NCI-H2107 (cell line): Measurements from ENCODE around the gene ZBTB9.

ENCODE experiments used
- DNase-seq: peaks from one replicate; lab custom pipeline; 2025; lab: John Stamatoyannopoulos, UW

The ZBTB9 gene

DNA sequence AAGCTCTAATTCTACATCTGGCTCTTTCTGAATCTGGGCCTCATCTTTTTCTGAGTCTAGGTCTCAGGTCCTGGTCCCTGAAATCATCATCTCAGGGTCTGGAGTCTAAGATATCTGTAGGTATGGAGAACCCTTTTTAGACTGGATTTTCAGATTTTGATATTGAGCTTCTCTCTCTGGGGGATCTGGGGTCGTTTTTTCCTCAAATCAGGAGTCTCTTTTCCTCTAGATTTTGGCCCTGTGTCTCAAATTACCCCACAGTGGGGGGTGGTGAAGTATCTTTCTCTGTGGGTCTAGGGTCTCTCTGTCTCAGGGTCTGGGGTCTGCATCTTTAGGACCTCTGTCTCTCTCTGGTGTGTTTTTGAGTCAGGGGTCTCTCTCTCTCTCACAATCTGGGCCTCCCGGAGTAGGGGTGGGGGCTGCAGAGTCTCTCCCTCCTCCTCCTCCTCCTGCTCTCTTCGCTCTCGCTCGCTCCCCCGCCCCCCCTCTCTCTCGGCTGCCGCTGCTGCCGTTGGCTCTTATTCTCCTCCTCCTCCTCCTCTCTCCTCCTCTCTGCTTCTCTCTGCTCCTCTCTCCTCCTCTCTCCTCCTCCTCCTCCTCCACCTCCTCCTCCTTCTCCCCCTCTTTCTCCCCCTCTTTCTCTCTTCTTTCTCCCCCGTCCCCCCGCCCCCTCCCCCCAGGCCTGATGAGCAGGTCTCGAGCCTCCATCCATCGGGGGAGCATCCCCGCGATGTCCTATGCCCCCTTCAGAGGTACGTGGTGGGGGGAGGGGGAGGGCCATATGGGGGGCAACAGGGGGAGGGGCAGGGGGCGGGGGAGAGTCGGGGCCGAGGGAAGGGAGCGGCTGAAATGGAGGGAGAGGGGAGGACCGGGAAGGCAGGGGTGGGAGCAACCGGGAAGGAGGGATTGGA lies 34.5 kb upstream of the ZBTB9 start, which contains the start of gene SYNGAP1:
TSS of gene SYNGAP1 (plus strand) at position 486 of the 911 bp plus-strand sequence. CDS start at position 686, 200 bp downstream.
- DNase-seq: no peak

DNA sequence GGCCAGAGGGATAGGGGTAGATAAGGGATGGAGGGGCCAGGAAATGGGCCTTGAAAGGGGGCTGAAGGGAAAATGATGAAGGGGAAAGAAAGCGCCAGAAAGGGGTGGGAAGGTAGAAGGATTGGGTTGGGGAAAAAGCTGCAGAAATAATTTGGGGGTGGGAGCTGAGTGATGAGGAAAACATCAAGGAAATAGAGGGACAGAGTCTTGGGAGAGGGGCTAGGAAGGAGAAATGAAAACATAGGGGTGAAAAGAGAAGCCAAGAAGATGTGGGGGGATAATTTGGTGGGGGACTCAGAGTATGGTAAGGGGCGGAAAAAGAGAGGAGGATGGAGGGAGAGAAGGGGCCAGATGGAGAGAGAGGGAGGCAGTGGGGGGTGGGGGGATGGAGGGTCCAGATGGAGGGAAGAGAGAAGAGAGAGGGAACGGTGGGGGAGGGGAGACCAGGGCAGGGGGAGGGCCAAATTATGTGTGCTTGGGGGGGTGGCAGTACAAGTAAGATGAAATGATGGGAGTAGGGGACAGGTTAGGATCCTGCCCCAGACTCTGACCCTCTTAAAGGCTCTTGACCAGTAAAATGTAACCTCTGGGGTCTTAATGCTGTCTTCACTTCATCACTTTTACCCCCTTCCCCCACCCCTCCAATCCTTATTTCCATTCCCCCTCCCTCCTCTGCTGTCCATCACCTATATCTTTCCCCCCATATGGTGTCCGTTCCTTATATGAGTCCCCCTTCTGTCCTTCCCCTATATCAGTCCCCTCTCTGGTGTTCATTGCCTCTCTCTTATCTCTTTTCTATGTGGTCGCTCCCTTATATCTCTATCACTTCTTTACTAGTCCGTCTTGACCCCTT lies 33.7 kb upstream of the ZBTB9 start:
- DNase-seq: no peak

DNA sequence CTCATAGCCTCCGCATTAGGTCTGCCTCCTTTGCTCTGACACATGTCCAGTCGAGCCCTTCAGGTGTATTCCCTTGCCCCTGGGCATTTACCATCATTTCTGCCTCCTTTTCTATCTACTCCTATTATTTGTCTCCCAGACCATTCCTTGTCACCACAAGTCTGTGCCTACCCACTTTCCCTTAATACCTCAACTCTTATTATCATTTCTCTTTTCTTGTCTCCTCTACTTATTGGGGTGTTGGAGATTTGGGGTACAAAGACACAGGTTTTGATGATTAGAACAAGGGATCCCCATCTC lies 33.1 kb upstream of the ZBTB9 start:
- DNase-seq: no peak

DNA sequence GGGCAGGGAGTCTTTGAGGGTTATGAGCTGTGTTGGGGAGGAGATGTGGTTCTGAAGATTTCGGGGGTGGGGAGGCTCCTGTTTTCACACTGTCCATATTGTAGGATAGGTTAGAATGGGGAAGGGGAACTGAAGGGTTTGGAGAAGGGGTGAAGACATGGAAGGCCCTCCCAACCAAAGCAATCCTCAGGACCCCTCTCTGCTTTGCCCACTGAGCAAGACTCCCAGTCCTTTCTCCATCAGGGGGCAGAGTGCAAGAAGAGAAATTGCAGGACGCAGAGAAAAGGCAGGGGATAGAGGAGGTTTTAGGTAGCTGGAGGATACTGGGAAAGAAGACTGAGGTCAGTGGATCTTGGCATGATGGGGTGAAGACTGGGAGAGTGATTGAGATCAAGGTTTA lies 30.6 kb upstream of the ZBTB9 start:
- no peak for DNase-seq

DNA sequence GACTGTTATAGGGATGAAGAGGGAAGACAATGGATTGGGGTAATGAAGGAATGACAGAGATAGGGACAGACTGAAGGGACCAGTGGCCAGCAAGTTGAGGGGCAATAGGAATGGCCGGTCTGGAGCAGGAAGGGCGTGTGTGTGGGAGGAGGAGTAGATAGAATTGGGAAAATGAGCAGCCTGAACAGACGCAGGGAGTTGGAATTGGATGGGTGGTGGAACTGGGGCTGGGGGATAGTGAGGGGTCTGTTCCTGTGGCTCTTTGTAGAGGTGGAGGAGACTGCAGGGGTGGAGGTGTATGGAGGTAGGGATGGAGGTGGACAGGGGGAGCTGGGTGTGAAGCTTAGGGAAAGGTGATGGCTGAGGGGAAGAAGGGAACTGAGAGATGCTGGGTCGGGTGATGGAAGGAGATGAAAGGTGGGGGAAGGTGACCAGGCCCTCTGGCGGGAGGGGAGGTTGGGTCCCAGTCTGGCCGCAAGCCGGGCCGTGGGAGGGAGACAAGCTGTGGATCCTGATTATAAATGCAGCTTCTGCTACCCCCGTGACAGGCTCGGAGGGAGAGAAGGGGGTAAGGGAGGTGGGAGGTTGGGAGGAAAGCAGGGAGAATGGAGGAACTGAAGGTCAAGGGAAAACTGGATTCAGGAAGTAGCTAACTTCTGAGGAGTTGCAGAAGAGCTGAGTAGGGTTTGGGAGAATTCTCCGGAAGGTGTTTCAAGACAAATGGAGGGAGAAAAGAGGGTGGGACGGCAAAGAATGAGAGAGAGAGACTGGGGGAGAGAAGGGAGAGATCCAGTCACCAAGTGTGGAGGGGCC lies 29.3 kb upstream of the ZBTB9 start:
- no peak for DNase-seq

DNA sequence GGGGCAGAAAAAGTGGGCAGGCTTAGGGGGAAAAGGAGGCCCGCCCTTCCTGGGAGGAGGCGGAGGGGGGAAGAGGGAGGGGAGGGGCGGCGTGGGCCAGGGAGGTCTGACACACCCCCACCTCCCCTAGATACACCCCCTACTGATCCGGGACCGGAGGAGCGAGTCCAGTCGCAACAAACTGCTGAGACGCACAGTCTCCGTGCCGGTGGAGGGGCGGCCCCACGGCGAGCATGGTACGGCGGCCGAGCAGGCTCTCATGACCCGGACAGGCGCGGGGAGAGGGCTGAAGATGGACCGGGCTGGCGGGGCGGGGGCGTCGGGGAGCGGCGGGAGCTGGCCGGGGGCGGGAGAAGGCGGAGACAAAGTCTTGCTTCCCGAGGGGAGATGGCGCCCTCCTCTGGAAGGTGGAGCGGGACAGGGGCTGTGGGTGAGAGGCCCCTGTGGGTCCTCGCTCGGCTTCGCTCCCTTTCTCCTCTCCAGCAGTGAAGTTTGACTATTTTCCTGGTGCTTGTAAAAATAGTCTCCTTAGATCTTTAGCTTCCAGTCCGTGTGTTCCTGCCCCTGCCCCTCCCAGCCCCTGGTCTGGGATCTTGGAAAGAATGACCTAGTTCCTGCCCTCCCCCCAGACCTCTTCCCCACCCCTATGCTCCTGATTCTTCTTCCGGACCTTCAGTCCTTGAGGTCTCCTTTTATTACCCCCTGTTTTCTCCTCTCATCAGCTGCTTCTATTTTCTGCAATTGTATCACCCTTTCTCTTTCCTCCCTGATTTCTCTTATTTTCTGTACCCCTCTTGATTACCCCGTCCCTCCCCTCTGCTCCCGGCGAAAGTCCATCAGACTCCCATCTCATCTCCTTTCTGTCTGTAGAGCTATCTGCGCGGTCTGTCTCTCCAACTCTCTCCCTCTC lies 28.5 kb upstream of the ZBTB9 start:
- no peak for DNase-seq

DNA sequence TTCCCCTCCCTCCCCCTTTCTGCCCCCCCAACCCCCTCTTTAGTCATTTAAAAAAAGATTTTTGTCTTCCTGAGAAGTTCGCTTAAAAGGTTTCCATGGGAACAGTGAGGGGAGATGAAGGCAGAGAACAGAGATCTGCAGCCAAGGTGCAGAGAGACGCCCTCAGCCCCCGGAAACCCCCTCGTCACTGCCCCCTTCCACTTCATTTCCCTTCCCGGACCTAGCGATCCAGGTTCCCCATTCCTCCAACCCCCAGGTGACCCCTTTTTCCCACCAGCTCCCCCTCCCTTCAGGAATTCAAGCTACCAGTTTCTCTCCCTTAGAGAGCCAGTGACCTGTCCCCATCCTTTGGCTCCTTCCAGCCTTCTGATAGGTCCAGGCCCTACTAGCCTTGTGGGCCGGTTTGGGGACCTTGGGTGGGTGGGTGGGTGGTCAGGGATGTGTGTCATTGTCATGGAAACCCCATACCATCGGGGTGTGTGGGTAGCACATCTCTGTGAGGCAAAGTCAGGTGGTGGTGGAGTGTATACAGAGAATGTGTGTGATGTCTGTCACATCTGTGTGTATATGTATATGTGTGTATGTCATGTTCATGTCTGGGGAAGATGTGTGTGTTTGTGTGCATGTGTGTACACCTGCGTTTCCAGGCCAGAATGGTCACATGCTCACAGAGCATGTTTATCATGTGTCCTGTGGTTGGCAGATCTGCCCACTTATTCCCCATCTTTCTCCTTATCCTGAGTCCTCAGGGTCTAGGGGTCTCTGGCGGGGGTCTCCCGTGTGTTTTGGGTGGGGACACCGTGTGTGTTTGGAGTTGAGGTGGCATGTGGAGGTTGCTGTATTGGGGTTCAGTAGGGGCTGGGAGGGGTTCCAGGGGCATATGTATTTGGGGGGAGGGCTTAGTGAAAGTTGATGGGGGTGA lies 27.5 kb upstream of the ZBTB9 start:
- DNase-seq: no peak

DNA sequence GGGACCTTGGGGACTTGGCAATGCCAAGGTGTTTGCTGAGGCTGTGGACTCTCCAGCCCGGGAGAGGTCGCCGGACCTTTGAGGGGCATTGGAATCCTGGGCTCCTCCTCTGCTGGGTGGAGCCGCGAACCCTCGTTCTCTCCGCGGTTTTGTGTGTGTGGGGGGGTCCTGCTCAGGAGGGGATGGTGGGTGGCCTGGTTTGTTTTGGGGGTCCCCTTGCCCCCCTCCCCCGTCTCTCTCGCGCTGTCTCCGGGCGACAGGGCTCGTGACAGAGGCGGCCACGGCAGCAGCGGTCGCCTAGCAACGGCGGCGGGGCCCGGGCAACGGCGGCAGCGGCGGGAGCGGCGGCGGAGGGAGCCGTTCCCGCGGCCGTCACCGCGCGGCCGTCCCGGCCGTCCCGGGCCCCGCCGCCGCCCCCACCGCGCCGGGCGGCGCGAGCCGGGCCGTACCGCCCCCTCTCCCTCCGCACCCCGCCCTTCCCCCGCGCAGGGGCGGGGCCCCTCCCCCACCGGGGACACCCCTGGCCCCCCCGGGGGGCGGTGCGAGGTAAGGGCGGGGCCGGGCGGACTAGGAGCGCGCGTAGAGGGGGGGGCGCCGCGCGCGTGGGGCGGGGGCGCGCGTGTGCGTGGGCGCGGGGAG lies 26.7 kb upstream of the ZBTB9 start:
- DNase-seq: no peak

DNA sequence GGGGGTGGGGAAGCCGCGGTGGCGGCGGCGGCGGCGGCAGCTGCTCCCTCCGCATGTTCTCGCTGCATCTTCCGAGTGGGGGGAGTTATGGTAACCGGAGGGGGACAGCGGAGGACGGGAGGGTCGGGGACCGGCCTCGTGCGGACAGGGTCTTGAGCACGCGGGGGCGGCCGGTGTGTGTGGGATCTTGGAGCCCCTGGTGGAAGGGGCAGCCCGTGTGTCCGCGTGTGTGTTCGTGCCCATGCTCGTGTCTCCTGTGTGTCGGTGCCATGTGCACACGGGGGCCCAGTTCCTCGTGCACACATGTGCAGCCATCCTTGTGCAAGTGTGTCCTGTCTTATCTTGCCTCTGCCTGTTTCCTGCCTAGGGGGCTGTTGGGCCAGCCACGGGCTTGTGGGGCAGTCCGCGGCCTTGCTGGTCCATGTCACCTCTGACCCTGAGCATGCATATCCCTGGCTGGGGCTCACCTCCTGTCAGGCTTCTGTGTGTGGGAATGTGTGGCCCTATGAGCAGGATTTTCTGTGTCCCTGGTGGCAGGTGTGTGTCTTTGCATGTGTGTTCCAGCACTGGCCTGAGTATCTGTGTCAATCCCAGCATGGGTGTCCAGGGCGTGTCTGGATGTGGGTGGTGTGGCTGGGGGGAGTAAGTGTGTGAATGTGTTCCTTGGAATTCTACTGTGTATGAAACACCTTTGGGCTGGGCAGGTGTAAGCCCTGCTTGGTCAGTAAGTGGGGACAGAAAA lies 26.0 kb upstream of the ZBTB9 start:
- DNase-seq: no peak

DNA sequence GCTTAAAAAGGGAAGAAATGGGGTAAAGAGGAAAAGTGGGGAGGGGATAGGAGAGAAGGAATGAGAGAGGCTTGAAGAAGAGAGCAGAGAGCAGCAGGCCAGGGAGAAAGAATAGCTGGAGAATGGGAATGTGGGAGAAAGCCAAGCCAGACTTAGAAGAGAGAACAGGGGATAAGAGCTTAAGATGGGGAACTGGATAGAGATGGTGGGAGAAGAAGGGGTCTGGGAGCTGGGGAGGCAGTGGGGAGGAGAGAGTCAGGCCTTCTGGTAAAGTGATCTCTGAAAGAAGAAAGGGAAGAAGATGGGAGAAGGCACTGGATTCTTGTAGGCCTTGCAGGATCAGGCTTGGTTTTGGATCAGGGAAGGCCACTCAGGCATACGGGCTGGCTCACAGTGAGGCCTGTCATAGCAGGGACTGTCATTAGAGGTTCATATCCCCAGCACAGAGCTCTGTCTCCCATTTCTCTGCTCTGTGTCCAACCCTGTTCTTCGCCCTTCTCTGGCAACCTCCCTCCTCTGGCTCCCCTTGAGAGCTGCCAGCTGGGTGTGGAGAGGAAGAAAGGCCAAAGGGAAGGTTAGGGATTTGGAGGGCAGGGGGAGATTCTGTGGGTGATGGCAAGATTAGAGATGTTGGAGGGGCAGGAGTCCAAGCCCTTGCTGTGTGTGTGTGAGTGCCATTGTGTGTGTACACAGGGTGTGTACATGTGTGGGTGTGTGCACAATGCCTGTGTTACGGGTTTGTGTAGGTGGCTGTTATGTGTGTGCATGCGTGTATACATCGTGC lies 25.2 kb upstream of the ZBTB9 start:
- no peak for DNase-seq

DNA sequence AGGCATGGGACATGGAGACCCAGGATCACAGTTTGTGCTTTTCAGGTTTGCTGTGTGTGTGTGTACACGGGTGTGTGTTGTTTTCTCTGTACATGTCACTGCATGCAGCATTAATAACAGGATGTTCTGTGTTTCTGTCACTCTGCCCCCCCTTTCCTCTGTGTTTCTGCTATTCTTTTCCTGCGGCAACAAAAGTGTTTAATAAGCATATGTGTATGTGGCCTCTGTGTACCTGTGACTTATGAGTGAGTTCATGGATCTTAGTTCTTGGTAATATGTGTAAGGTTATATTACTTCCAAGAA lies 24.7 kb upstream of the ZBTB9 start:
- no peak for DNase-seq

DNA sequence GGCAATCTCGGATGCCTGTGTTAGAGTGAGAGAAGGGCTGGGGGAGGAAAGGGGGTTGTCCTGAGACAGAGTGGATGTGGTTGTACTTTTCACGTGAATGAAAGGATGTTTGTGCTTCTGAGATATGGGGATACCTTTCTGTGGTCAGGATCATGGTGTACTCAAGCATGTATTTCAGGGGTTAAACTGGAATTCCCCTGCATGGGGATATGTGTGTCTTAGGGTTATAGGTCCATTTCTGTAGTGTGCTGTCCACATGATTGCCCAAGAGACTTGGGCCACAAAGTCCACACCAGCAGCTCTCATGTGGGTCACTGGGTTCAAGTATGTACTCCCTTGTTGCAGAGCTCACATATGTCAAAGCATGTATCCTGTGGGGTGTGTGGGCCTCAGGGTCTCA lies 24.0 kb upstream of the ZBTB9 start:
- DNase-seq: no peak

DNA sequence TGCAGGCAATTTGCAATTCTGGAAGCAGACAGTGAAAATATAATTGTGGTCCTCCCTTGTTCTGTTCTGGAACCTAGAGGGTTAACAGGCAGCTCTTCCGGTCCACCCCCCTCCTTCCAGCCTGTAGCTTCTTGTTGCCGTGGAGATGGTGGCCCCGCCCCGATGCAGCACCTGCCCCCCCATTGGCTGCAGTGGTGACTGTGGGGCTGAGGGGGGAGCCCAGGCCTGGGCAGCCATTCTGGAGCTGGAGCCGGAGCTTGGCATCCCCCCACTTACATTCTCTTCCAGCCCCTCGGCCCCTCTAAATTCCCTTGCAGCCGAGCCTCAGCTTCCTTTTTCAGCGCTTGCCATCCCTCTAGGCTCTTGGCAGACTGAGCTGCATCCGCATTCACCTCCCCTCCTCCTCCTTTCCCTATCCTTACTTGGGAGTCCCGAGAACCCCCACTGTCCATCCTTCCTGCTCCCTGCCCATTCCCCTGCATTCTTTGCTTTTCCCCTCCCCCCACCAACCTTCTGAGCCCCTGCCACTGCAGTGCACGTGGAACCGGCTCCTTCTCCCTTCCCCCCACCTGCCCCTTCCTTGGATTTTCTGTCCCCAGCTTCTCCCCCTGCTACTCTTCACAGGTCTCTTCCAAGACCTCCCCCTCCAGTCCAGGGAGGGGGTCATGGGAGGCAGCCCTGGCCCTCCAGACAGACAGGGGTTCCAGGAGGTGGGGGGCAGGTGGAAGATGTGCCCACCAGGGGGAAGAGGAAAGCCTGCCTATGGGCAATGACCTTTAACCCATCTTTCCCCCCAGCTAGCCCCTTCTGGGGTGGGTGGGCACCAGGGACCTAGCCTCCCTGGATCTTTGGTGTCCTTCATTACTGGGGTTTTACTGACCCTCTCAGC lies 23.1 kb upstream of the ZBTB9 start:
- DNase-seq: no peak

DNA sequence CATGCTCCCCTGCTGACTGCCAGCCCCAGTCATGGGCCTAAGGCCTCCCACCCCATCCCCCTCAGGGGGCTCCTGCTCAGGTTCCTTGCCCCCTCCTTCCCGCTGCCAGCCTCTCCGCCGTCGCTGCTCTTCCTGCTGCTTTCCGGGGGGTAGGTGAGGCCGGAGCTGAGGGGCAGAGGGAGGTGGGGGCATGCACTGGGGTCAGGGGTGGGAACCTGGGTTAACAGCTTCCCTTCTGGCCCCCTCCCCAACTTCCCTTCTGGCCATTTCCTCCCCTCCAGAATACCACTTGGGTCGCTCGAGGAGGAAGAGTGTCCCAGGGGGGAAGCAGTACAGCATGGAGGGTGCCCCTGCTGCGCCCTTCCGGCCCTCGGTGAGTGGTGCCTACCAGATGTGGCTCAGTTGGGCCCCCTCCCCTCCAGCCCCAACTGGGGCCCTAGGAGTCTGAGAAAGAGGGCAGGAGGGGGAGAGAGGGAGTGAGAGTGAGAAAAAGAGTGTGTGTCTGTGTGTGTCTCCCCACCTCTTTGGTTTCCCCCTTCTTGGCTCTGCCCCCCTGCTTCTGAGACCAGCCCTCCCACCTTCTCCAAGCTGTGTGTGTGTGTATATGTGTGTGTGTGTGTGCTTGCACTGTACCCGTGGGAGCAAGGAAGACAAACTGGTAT lies 22.4 kb upstream of the ZBTB9 start:
- DNase-seq: no peak

DNA sequence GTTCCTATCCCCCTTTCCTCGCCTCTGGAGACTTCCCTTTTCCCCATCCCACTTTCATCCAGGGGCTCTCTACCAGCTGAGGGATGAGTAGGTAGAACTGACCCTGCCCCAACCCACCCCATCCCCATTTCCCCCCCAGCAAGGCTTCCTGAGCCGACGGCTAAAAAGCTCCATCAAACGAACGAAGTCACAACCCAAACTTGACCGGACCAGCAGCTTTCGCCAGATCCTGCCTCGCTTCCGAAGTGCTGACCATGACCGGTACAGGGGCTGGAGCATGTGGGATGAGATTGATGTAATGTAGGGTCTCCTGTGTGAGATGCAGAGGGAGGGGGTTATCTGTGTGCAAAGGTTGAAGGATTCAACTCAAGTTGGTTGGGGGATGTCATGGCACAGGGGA lies 21.8 kb upstream of the ZBTB9 start:
- no peak for DNase-seq

DNA sequence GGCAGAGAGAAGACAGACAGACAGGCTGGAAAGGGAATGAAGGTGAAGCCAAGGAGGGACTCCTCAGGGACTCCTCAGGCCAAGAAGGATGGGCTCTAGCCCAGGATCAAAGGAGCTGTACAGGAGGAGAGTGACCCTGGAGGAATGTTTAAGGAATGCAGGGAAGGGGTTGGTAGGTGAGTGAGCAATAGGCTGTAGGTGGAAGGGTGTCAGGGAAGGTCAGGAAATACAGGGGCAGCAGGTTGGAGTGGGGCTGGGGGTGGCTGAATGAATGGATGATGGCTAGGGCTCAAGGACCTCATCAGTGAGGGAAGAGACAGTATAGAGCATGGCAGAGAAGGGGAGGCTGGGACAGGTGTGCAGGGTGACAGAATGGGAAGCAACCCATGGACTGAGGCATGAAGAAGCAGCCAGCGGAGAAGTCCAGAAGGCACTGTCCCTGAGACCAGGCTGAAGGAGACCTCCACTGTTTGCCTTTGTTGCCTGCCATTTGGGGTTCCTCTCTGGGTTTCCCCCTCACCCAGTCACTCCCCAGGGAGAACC lies 21.3 kb upstream of the ZBTB9 start:
- no peak for DNase-seq
